Measurements from ENCODE around the gene CSRP1.

GRCh38 chr1:201483373-201483949 lies 23.5 kb downstream of the CSRP1 start:
- TF ChIP-seq POLR2A (IDR thresholded peaks at IDR 0.05) (no peak), CTCF (IDR thresholded peaks at IDR 0.05) (no peak)
